HG02938 (cell line): ENCODE results near the gene ACAT2.
"Not testable (repeated sequence)": the region's sequence is repeated elsewhere in the genome, so short reads cannot be mapped to it uniquely, and the experiment has no call there.

Source experiments
- ATAC-seq: cut with Tn5 transposase; IDR thresholded peaks from one replicate; pipeline ENCODE4 v1.9.1; 2021; ENCODE audit warnings: mild to moderate bottlenecking, moderate library complexity; ENCODE audit not compliant: unreplicated experiment

The ACAT2 gene

GRCh38 chr6:159762681-159763293, 942 bp downstream of the ACAT2 start:
- peak; percentile 0 for ATAC-seq

GRCh38 chr6:159766906-159767305, 5.1 kb downstream of the ACAT2 start:
- no peak for ATAC-seq

GRCh38 chr6:159769470-159769869, 7.6 kb downstream of the ACAT2 start:
- no peak for ATAC-seq

DNA sequence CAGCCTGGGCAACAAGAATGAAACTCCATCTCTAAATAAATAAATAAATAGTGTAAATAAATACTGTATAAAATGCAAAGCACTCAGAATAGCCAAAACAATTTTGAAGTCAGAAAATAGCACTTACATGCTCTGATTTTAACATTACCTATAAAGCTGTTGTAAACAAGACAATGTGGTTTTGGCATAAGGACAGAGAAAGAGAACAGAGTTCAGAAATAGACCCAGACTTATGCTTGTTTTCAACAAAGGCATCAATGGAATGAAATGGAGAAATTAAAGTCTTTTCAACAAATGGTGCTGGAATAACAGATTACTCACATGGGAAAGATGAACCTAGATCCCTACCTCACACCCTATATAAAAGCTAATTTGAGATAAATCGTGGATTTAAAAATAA, 10.4 kb downstream of the ACAT2 start:
- ATAC-seq = no peak

- no peak for ATAC-seq
Observed at GRCh38 chr6:159777240-159777904, 15.5 kb downstream of the ACAT2 start.

- ATAC-seq = no peak
Observed at GRCh38 chr6:159778131-159778530, 16.3 kb downstream of the ACAT2 start.

- ATAC-seq = no peak
Observed at GRCh38 chr6:159778542-159779103, 16.8 kb downstream of the ACAT2 start.

DNA sequence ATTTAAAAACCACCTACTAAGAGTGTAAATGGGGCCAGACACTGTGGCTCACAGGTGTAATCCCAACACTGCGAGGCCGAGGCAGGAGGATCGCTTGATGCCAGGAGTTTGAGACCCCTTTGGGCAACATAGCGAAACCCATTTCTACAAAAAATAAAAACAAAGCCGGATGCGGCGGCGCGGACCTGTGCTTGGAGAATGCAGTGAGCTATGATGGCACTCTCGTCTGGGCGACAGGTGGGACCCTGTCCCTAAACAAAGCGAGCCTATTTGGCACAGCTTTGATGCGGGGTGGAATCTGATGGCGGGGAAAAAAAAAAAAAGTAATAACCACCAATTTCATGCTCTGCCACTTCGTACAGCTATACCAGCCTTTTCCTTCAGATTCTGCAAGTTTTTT, 26.4 kb downstream of the ACAT2 start:
- ATAC-seq = no peak

DNA sequence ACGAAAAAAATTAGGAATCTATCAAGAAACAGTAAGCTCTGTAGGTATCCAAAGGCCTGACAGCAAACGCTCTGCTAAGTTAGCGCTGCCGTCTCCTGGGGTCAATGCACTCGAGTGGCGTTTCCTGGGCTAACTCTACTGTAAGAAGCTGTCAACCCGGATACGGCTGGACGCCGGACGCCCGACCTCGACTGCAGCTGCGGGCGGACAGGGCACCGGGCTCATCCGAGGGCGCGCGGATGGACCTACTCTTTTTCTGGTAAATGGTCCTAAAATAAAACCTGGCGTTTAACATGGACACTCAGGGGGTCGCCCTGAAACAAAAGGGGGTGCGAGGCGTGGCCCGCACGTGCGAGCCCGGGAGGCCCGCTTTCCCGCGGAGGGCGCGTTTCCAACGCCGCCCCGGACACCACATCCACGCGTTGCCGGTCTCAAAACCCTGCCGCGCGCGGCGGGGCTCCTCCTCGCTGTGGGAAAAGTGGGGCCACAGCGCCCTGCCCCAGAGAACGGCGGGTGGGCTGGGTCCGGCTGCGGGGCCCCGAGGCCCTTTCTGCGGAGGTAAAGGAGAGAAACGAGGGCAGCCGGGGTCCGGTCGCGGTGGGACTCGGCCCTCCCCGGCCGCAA, 27.0 kb downstream of the ACAT2 start:
- ATAC-seq = no peak

GRCh38 chr6:159789377-159790148, 27.7 kb downstream of the ACAT2 start, which contains the start of gene TCP1:
TCP1 (minus strand) TSS chr6:159789602; CDS start chr6:159789468, 134 bp downstream.
- peak; percentile 67 for ATAC-seq

- peak; percentile 86 for ATAC-seq
Observed at GRCh38 chr6:159790149-159790955, 28.5 kb downstream of the ACAT2 start, which contains the start of gene MRPL18. MRPL18 (plus strand) TSS chr6:159790467; CDS start chr6:159790588, 121 bp downstream.

GRCh38 chr6:159790956-159791598, 29.2 kb downstream of the ACAT2 start:
- no peak for ATAC-seq

DNA sequence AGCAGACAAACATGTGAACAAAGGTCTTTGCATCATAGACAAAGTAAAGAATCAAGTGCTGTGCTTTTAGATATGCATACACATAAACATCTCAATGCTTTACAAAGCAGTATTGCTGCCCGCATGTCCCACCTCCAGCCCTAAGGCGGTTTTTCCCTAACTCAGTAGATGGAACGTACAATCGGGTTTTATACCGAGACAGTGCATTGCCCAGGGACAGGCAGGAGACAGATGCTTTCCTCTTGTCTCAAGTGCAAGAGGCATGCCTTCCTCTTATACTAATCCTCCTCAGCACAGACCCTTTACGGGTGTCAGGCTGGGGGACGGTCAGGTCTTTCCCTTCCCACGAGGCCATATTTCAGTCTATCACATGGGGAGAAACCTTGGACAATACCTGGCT, 33.1 kb downstream of the ACAT2 start:
- not testable (repeated sequence) for ATAC-seq

- no peak for ATAC-seq
Observed at GRCh38 chr6:159797554-159797953, 35.7 kb downstream of the ACAT2 start.

GRCh38 chr6:159800141-159800865, 38.5 kb downstream of the ACAT2 start, which contains the start of gene PNLDC1:
PNLDC1 (plus strand) TSS chr6:159800276; CDS start chr6:159800308, 32 bp downstream.
- ATAC-seq = no peak

DNA sequence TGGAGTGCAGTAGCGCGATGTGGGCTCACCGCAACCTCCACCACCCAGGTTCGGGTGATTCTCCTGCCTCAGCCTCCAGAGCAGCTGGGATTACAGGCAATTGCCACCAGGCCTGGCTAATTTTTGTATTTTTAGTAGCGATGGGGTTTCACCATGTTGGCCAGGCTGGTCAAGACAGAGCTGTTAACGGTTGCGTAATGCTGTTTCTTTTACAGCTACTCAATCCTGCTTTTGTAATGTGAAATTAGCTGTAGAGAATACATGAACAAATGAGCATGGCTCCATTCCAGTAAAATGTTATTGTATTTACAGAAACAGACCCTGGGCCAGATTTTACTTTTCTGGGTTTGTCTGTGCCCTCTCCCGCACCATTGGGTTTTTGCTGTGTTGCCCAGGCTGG, 40.1 kb downstream of the ACAT2 start:
- ATAC-seq = no peak

- ATAC-seq = no peak
Observed at GRCh38 chr6:159804504-159804903, 42.7 kb downstream of the ACAT2 start.

DNA sequence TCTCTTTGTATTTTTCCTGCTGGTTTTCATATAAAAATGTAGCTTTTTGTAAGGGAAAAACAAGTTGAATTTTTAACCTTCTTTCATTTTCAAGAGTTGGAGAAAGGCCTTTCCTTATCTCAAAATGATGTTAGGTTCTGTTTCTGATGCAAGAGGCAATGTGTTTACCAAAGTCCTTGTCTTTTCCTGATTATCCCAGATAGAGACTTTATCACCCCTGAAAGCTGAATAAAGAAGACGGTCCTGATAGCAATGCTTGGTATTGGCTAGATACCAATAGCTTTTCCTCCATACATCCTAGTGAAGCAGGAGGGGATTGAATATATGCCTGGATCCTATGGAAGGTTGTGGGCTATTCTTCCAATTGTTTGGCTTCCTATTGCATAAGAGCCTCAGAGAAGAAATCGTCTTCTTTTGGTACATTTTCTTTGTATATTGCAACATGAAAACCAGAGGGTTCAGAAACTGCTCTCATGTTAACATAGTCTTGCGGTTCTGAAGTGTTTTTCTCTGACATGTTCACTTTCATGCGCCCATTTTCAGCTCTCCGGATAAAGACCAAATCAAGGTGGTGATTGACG, 43.7 kb downstream of the ACAT2 start:
- ATAC-seq = no peak
